Rectal smooth muscle tissue (tissue), 1 donor: ENCODE results near the gene PIP4P1.
"Not testable (repeated sequence)": the region's sequence is repeated elsewhere in the genome, so short reads cannot be mapped to it uniquely, and the experiment has no call there.

Experiments
- H3K27ac ChIP-seq: one replicate; pipeline ENCODE4 v1.7.0; 2013; ENCODE audit warnings: low read depth, low read length, inconsistent platforms
- H3K27me3 ChIP-seq: one replicate; pipeline ENCODE4 v1.7.0; 2013; ENCODE audit warnings: low read length; ENCODE audit not compliant: control insufficient read depth, insufficient read depth
- H3K36me3 ChIP-seq: one replicate; pipeline ENCODE4 v1.7.0; 2013; ENCODE audit warnings: low read length; ENCODE audit not compliant: control insufficient read depth, insufficient read depth
- H3K4me1 ChIP-seq: one replicate; pipeline ENCODE4 v1.7.0; 2013; ENCODE audit warnings: low read length; ENCODE audit not compliant: control insufficient read depth, insufficient read depth
- H3K4me3 ChIP-seq: one replicate; pipeline ENCODE4 v1.7.0; 2013; ENCODE audit warnings: low read length
- H3K9ac ChIP-seq: one replicate; pipeline ENCODE4 v1.7.0; 2013; ENCODE audit warnings: low read length

PIP4P1 gene

GRCh38 chr14:20443650-20444049, 17.6 kb downstream of the PIP4P1 start:
- not testable (repeated sequence) for H3K27ac ChIP-seq, H3K4me1 ChIP-seq, H3K27me3 ChIP-seq, H3K9ac ChIP-seq, H3K4me3 ChIP-seq
- peaks cover 26% of the 10 kb centered on the region for H3K36me3 ChIP-seq

DNA sequence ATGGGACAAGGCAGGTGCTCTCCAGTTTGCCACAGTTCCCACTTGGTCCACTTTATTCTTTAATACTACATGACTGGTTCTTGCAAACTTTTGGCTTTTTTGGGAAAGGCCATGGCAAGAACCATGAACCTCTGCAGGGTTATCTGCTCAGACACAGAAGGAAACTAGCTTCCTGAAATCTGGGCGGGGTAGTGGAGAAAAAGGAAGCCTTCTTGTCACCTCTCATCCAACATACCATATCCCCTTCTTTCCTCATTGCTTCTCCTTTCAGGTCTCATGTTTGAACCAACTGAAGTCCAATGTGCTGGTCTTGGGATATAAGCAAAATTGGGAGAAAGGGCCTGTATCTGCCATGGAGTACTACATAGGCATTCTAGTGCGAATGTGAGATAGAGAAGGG, 19.8 kb downstream of the PIP4P1 start:
- Histone ChIP-seq H3K27me3 (no peaks in the 10 kb centered on the region), H3K36me3 (peaks cover 6% of the 10 kb centered on the region), H3K4me3 (no peak overlapping the region), H3K9ac (no peak overlapping the region), H3K27ac (no peak overlapping the region), H3K4me1 (no peaks in the 10 kb centered on the region)

- Histone ChIP-seq H3K36me3 (peaks cover 2% of the 10 kb centered on the region), H3K27ac (no peak overlapping the region)
Measured at GRCh38 chr14:20440882-20441281, 20.4 kb downstream of the PIP4P1 start.

DNA sequence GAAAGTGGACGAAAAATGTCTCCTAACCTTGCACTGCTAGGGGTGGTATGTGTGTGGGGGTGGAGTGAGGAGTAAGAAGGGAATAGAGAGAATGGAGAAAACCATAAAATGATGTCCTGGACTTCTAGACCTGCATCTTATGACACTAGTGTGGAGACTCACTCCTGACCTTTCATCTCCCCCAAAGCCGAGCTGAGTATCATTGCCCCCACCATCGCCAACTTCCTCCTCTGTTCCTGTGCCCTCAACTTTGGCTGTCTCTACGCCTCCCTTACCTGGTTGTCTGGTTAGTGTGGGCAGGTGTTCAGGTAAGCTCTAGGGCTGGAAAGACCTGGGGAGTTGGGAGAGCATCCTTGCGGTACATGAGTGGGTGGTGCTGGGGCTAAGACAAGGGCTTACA, 20.8 kb downstream of the PIP4P1 start:
- H3K27ac ChIP-seq, result no peak overlapping the region
- H3K27me3 ChIP-seq, result no peaks in the 10 kb centered on the region
- H3K4me3 ChIP-seq, result no peak overlapping the region
- no peaks in the 10 kb centered on the region for H3K4me1 ChIP-seq
- H3K36me3 ChIP-seq, result no peaks in the 10 kb centered on the region
- H3K9ac ChIP-seq, result no peak overlapping the region

More at GRCh38 chr14:20440882-20441281, 20.4 kb downstream of the PIP4P1 start:
- H3K4me3 ChIP-seq, result no peak overlapping the region
- no peaks in the 10 kb centered on the region for H3K4me1 ChIP-seq
- H3K27me3 ChIP-seq, result no peaks in the 10 kb centered on the region
- H3K9ac ChIP-seq, result no peak overlapping the region

GRCh38 chr14:20438664-20439063, 22.6 kb downstream of the PIP4P1 start:
- no peak overlapping the region for H3K9ac ChIP-seq
- no peaks in the 10 kb centered on the region for H3K36me3 ChIP-seq
- H3K4me1 ChIP-seq, result no peaks in the 10 kb centered on the region
- no peak overlapping the region for H3K27ac ChIP-seq
- H3K4me3 ChIP-seq, result no peak overlapping the region
- H3K27me3 ChIP-seq, result no peaks in the 10 kb centered on the region

DNA sequence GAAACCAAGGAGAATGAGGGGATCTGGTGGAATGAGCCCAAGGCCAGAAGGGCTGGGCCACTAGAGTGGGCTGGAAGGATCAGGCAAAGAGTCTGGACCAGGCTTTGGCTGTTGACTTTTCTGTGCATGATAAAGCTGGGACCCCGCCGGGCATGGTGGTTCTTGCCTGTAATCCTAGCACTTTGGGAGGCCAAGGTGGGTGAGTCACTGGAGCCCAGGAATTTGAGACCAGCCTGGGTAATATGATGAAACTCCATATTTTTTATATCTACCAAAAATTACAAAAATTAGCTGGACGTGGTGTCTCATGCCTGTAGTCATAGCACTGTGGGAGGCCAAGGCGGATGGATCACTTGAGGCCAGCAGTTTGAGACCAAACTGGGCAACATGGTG, 24.9 kb downstream of the PIP4P1 start:
- no peaks in the 10 kb centered on the region for H3K4me1 ChIP-seq
- no peak overlapping the region for H3K4me3 ChIP-seq
- no peaks in the 10 kb centered on the region for H3K36me3 ChIP-seq
- H3K9ac ChIP-seq, result no peak overlapping the region
- no peak overlapping the region for H3K27ac ChIP-seq
- H3K27me3 ChIP-seq, result no peaks in the 10 kb centered on the region

DNA sequence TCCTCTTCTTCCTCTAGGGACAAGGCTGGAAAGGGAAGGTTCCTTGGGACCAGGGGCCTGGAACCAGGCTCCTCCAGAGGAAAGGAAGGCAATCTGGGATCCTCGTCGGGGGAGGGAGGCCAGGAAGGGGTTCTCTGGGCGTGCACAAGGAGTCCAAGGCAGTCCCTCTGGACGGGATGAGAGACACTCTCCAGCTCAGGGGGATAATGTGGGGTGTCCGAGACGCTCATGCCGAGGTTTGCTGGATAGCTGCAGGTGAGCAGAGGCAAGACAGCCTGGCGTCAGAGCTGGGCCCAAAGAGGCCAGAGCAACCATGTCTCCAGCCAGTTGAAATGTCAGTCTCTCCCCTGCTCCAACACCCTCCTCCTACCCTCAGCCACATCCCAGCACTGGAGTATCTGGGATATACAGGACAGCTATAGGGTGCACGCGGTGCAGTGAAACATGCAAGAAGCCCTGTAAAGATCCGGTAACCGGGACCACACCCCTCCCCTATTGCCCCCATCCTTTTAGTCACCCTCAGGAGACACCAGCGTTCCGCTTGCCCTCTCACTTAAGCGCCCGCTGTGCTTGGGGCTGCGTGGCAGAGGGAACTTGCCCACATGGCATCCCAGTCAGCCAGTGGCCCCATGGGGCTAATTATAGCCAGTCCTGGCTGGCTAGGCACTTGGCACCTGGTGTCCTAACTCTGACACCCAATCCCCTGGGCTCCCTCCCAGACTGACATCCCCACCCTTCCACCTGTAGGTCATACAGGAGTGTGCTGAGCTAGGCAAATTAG, 25.5 kb downstream of the PIP4P1 start, which contains the start of gene KLHL33:
KLHL33 (minus strand) TSS at position 585 of the 781 bp plus-strand sequence; CDS start at position 230, 355 bp downstream.
- Histone ChIP-seq H3K4me3 (peak within 1 kb of the TSS; percentile 50), H3K36me3 (no peaks in the 10 kb centered on the region), H3K9ac (no peak within 1 kb of the TSS), H3K27ac (peak within 1 kb of the TSS; percentile 6), H3K27me3 (no peaks in the 10 kb centered on the region), H3K4me1 (no peaks in the 10 kb centered on the region)

DNA sequence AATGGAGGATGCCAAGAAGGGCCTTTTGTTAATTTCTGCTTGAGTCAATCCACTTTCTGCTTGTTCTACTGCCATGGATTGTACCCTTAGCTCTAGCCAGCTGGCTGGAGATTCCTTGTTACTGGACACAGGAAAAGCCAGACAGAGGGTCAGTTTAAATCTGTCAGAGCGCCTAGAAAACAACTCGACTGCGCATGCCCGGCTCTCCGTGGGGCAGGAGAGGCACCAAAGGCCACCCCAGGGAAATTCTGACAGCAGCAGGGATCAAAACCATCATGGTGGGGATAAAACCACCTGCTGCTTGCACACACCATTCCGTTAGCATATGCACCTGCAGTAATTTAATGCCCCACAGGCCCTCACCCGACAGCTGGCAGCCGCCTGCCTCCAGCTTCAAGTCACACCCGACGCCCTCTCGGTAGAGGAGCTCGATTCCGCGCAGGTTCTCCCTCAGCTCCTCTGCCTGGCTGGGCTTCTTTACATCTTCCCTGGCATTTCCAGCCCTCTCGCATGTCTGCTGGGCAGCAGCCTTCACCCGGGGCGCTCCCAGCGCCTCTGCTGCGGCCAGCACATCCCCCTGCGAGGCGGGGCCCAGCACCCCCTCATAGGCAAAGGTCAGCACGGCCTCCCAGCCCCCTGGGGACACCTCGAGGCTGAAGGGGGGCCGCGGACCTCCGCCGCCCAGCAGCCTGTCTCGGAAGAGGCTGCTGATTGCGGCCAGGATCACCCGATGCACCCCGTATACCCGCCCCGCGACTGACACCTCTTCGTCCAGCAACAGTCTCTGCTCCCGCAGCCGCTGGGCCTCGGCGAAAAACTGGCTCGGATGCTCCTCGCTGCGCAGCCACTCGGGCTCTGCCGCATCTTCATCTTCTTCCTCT, 26.3 kb downstream of the PIP4P1 start:
- H3K4me3 ChIP-seq, result peak overlapping the region; percentile 50
- H3K27me3 ChIP-seq, result no peaks in the 10 kb centered on the region
- H3K36me3 ChIP-seq, result no peaks in the 10 kb centered on the region
- H3K27ac ChIP-seq, result peak overlapping the region; percentile 6
- H3K4me1 ChIP-seq, result no peaks in the 10 kb centered on the region
- no peak overlapping the region for H3K9ac ChIP-seq

DNA sequence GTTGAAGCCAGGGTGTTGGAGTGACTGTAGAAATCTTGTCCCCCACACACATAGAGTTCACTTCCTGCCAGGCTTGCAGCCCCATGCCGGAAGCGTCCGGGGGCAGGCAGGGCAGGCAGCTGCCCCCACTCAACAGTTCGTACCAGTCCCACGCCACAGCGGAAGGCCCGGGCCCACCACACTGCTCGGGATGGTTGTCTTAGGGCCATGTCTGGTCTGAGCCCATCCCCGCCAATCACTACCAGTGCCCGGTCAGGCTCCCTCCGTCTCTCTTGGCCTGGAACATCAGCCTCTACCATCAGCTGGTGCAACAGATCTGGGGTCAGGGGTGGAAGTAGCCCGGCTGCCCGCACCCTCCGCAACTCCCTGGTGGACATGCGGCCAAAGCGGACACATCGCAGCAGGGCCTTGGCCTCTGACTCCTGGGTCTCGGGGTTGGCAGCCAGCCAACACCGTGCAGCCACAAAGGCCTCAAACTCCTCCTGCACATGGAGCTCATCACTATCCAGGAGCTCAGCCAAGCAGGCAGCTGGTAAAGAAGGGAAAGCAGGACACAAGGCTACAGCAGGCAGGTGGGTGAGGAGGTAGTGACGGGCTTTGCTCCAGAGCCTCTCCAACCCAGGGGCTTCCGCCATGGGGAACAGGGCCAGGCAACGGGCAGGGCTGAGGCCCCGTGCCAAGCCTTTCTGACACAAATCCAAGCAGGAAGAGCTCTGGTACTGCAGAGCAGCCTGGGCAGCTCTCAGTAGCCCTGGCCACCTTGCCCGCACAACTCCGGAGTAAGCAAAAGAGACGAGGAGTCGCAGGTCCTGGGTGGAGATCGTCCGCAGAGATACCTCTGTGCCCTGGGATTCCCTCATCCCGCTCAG, 31.2 kb downstream of the PIP4P1 start:
- H3K9ac ChIP-seq, result no peak overlapping the region

DNA sequence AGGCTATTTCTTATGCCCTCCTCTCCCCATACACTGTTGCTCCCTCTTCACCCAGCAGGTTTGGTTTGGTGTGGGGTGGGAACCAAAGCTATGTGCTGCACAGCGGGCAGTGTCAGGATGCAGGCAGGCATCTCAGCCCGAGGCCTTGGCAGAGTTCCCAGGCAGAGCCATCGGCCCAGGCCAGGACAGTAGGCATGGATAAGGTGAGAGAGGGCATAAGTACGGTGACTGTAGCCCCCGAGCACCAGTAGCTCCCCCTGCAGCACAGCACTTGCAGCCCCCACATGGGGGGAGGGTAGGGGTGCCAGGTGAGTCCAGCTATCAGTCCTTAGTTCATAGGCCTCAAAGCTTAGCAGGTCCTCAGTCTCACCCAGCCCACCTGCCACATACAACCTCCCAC, 32.4 kb downstream of the PIP4P1 start:
- no peak overlapping the region for H3K27ac ChIP-seq
- H3K4me1 ChIP-seq, result no peaks in the 10 kb centered on the region
- H3K9ac ChIP-seq, result no peak overlapping the region
- no peaks in the 10 kb centered on the region for H3K36me3 ChIP-seq
- H3K4me3 ChIP-seq, result no peak overlapping the region
- no peaks in the 10 kb centered on the region for H3K27me3 ChIP-seq

More for the DNA sequence above, 31.2 kb downstream of the PIP4P1 start:
- H3K4me1 ChIP-seq, result no peaks in the 10 kb centered on the region
- H3K36me3 ChIP-seq, result no peaks in the 10 kb centered on the region
- H3K27me3 ChIP-seq, result no peaks in the 10 kb centered on the region
- no peak overlapping the region for H3K4me3 ChIP-seq
- no peak overlapping the region for H3K27ac ChIP-seq

GRCh38 chr14:20428010-20428365, 33.2 kb downstream of the PIP4P1 start:
- Histone ChIP-seq H3K36me3 (no peaks in the 10 kb centered on the region), H3K4me1 (no peaks in the 10 kb centered on the region), H3K9ac (no peak overlapping the region), H3K27ac (no peak overlapping the region), H3K4me3 (peak overlapping the region; percentile 35), H3K27me3 (no peaks in the 10 kb centered on the region)
